Measurements from ENCODE around the gene LRRC8D.

LRRC8D gene

GRCh38 chr1:89834083-89834704, 13.4 kb downstream of the LRRC8D start:
- DNase-seq: no peak

DNA sequence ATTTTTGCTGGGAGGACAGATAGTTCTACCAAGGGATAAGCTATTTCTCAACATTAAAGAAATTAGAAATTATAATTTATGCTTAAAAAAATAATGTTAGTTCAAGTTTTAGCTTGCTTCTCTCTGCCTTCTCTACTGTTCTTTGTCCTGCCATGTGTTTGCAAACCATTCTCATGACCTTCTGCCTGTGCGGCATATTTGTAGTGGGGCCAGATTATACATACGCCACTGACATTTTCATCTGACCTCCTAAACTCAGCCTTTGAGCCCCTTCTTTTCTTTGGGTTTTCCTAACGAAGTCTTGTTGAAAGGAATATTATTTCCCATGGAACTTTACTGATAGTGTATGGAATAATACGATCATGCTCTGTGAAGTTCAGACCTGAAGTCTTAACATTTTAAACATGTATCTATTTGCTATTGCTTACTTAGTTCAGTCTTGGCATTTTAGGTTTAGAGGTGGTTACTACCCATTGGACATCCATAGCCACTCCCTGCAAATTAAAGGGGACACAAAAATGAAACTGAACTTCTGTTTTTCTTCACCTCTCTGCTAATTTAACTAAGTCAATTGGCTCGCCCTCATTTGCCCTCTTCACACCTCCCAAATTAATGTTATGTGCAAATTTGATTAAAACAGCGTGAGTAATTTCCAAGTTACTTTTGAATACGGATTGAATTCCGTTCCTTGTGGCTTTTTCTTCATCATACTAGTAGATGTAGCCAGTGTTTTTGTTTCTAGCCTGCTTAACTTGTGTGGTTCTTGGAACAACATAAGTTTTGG, 15.6 kb downstream of the LRRC8D start:
- no peak for DNase-seq

DNA sequence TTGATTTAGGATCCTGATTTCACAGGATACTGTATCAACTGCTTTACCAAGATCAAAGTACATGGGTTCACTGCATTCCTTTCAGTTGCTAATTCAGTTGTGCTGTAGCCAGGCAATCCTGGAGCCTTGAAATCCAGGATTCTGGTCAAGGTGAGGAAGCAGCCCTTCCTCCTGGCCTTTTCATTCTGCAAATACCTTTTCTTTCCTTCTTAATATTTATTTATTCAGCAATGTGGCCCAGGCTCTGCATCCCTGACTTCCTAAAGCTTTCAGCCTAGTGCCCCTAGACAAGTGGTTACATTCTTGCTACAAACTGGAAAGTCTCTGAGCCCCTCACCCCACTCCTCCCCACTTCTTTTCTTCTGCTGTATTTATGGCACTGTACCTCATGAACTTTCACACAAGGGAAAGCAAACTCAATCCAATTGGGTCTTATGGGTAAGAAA, 16.2 kb downstream of the LRRC8D start:
- no peak for DNase-seq

DNA sequence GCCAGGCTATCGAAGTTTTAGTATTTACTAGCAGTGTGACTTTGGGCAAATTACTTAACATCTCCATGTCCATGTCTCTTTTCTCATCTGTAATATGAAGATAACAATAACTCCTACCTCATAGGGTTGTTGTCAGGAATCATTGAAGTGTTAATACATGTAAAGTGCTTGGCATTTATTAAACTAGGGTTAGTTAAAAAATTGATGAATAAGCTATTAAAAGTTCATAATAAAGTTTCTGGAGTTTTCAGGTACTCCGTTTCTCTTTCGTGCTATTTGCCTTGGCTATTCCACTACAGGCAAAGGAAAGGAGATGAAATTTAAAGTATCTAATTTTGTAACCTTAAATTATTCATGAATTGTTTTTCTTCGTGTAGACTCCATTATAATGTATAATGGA, 16.7 kb downstream of the LRRC8D start:
- no peak for DNase-seq

DNA sequence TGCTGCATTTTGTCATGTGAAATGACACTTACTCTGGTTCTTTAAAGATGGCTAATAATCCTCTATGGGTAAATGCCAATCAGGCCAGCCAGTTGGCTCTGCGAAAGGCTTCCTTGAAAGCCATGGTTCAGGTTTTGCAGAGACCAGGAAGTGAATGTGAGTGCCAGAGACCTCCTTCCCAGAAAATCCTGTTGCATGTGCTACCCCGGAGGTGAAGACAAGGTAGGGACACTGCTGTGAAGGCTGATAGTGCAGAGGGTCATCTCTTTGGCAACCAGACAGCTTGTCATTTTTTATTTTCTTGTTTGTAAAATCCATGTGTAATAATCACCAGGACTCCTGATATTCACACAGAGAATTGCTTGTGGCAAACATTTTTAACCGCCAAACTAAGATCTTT, 18.7 kb downstream of the LRRC8D start:
- no peak for DNase-seq

- DNase-seq: no peak
Observed at GRCh38 chr1:89841507-89841906, 20.7 kb downstream of the LRRC8D start.

DNA sequence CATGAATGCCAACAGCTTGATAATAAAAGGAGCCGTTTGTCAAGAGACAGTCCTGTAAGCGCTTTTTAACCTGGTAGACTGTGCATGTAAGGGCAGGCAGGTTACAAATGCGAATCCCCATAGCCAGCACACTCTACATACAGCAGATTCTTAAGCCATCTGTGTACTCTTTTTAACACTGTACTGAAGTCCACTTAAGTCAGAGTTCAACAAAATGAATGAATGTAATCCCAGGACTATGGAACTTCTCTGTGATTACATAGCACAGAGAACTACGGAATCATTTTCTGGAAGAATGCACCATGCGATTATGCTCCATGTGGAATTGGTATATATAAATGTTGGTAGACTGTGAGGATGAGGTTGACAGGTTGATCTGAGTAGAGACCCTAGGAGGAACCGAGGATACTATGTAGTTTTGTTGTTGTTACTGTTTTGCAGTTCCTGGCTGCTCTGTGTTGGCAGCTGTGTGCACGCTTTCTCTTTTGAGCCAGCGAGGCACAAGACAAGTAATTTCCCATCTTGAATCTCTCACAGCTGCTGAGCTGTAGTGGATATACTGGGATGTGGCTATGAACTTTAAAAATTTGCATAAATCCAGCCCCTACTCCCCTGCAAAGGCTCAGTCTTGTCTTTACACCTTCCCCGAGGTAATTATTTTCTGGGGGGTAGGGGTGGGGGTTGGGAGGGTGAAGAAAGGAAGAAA, 21.9 kb downstream of the LRRC8D start:
- DNase-seq: no peak

DNA sequence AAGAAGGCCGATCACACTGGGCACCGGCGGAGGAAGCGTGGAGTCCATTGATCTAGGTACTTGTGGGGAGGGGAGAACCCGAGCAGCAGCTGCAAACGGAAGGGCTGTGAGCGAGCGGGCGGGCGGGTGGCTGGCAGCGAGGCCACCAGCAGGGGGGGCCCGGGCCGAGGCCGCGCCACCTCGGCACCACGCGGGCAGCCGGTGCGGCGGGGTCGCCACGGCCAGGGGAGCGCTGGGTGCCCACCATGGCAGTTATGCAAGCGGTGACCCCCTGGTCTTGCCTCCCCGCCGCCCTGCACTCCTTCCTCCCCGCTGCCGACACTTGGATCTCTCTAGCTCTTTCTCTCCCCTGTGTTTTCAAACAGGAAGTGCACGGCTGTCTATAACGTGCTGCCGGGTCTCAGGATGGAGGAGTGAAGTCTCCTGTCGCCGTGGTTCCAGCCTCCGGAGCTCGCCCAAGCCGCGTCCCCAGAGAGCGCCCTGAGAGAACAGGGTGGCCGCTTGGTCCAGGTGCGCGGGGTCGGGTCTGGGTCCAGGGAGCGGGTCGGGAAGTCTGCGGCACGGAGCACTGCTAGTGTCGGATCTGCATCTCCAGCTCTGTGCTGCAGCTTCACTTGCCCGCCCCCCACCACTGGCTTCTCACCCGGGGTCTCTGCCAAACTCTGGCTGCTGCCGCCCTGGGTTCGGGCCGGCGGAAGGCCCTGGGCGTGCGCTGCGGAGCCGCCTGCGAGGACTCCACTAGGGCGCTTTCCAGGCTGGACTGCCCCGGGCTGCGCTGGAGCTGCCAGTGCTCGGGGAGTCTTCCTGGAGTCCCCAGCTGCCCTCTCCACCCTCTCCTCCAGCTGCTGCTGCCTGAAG, 22.7 kb downstream of the LRRC8D start:
- DNase-seq: peak; percentile 68

- DNase-seq: peak; percentile 16
Observed at GRCh38 chr1:89844241-89844807, 23.5 kb downstream of the LRRC8D start.

DNA sequence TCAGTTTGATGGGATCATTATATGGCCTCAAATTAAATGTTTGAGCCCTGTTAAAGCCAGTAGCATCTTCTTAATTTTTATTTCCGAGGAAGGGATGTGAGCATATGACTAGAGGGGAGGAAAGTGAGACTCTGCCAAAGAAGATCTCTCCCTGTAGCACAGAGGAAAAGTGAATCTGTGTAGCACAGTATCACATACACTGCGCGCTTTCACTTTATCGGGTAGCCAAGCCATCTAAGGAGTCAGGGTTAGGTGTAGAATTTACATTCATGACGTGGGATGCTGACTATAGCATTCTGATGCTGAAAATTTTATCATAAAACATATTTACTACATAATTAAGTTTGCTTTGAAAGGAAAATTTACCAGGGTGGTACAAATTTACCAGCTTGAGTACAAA, 24.0 kb downstream of the LRRC8D start:
- DNase-seq: no peak

DNA sequence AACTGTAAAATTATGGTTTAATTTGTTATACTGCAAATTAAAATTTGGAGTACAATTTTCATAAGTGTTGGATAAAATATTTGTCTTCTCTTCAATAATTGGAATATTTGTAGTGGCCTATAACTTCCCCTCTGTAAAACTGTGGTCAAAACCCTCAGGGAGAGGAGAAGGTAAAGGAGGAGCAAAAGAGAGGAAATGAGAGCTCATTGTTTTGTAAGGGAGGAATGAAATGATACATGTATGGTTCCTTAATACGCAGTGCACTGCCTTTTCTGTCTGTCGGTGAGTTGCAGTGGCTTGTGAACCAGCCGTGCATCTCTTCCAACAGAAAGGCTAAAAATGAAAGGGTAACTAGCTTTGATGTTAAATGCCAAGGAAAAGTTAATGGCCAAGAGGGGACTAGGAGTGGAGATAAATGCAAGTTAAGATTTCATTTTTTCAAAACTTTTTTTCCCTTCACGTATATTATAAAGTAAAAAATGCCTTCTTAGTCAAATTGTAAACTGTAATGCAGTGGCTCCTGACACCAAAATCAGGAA, 26.4 kb downstream of the LRRC8D start:
- no peak for DNase-seq

DNA sequence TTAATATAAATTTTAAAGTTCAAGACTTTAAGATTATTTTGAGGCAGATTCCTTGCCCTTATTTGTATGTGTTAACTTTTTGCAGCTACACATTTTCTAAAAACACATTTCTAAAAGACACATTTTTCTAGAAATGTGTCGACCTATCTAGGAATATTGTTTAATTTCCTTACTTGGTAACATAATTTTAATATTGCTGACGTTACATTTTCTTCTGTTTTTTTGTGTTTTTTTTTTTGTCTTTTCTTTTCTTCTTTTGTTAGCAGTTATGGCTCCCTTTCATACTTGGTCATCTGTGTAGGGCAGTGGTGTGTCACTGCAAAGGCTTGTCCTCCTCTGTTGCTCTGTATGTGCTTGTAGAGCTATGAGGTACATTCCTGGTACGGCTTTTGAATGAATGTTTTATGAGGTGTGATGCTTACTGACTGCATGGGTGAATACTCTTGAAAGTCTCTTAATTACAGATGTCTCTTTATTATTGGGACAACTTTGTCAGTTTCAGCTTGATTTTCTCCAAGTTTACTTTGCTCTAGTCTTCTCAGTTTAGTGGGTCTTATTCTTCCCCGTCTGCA, 30.1 kb downstream of the LRRC8D start:
- DNase-seq: no peak

GRCh38 chr1:89854140-89854539, 33.3 kb downstream of the LRRC8D start:
- DNase-seq: no peak

DNA sequence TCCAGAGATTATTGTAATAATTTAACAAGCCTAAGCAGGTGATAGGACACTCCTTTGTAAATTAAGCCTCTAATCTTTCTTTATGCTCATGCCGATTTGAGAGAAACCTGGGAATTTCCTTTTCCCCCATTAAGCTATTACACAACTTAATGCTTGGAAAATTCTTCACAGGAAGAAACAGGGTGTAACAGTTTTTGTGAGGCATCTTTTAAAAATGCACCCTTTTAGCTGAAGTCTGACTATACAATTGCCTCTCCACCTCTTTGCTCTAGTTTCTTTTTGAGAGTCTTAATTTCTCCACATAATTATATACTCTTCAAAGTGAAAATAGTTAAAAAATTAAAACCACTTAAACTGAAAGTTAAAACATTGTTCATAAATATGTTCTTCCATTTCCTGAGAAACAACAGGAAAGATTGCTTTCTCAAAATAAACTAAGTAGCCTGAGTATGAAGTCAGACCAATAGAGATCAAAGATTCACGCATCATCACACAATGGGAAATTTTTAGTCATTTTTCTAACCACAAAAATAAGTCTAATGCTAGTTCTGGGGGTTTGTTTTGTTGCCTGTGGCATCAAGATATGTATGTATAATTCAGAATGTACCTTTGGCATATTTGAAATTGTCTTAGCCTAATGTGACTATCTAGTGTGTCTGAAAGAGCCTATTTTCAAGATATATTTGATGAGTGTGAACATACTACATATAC, 34.7 kb downstream of the LRRC8D start:
- DNase-seq: no peak

GRCh38 chr1:89863165-89863830, 42.5 kb downstream of the LRRC8D start:
- DNase-seq: no peak

DNA sequence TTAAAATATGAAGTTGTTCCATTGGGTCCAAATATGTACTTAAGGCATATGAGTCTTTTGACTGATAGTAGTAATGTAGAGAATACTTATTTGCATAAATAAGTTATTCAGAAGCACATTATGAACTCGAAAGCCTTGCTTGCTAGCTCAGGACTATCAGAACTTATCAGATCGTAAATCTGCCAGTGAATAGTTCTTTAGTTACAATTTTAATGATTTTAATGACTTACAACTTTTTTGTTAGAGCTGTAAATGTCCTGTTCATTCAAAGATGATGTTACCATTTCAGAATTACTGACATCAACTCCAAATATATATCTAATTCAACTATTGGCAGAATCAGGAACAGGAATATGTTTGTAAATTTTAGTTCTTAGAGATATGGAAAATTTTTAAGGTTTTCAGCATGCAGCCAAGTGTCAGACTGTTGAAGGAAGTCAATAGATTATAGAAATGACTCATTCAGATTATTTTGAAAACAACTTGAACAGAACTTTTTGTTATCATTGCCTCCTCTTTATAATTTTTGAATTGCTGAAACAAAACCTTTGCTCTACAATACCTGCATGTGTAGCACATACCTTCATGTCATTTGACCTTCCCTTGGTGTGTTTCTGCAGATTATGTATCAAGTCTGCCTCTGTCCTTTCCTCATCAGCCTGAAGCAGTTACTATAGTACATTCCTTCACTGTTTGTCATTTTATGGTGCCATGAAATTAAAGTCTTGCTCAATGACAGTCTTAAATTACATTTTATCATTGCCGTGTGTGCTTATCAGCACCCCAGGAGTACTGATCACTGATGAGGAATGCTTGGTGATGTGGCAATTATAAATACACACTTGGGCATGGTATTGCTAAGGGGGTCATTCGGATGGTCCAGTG, 44.9 kb downstream of the LRRC8D start:
- DNase-seq: no peak

DNA sequence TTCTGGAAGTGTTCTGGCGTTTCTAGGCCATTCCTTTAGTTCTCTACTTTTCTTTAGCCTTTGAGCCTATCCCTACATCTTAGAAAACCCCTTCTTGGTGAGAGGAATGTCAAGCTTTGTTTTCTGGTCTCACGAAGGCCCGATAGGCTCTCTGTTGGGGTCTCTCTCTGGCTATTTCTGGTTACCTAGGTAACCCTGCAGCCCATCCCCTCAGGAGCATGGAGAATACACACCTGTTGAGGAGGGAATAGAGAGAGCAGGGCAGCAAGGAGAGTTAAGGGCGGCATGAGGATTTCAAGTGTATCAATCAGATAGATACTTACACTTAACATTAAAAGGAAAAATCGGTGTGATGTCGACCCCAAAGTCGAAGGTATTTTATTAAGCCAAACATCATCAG, 45.7 kb downstream of the LRRC8D start:
- DNase-seq: no peak

DNA sequence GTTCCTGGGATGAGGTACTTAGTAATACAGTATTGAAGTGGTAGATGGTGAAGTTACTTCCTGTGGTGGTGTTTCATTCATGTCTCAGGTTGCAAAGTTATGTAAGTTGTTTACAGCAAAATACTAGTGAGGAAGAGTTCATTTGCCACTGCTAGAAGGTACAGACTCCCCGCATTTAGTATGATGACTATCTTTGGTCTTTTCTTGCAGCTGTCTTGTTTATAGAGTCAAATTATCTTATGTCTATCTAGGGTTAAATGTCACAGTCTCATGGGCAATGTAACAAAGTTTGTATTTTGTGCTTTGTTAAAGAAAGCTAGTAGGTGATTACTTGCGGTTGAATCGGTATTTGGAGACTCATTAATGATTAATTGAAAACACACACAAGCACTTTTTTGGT, 50.2 kb downstream of the LRRC8D start:
- DNase-seq: no peak

- no peak for DNase-seq
Observed at GRCh38 chr1:89871768-89872473, 51.1 kb downstream of the LRRC8D start.

All from T-helper 9 cell (primary cell).